Sigmoid colon (tissue), 7 donors: ENCODE results near the gene GPR183. TPM values are rescaled to one million over a fixed set of nuclear protein-coding genes. Genes with fewer than 3 reads are reported as not detected.

Experiments
- DNase-seq: peaks from one replicate; pipeline ENCODE4 v3.0.0-alpha.2; 2019
- H3K27ac ChIP-seq, 4 donors: fragments of 200-600 bp; sonication (generic); one replicate each; pipeline ENCODE4 v1.5.1; 2016 to 2019; ENCODE audit warnings: mild to moderate bottlenecking in 1 of 4
- H3K27me3 ChIP-seq, 3 donors: fragments of 200-600 bp; sonication (generic); one replicate each; pipeline ENCODE4 v1.5.1; 2019; ENCODE audit warnings: mild to moderate bottlenecking in 1 of 3
- H3K36me3 ChIP-seq, 4 donors: fragments of 200-600 bp; sonication (generic); one replicate each; pipeline ENCODE4 v1.5.1; 2016 to 2019
- H3K4me1 ChIP-seq, 4 donors: fragments of 200-600 bp; sonication (generic); one replicate each; pipeline ENCODE4 v1.5.1; 2017 to 2019
- H3K4me3 ChIP-seq, 4 donors: fragments of 200-600 bp; sonication (generic); one replicate each; pipeline ENCODE4 v1.5.1; 2017 to 2019; ENCODE audit warnings: mild to moderate bottlenecking in 2 of 4, moderate library complexity in 1 of 4
- H3K9me3 ChIP-seq, 4 donors: fragments of 200-600 bp in 3 of 4; sonication (generic) in 3 of 4; one replicate each; pipeline versions ENCODE4 v1.5.1 to v1.6.1; 2013 to 2019
- EP300 ChIP-seq, 4 donors: sonication (generic); formaldehyde crosslinking; IDR thresholded peaks; one replicate each; pipeline ENCODE4 v1.6.1; 2017; ENCODE audit warnings: antibody characterized with exemption in 4 of 4
- POLR2A ChIP-seq, 2 donors: fragments of 450-650 bp; IDR thresholded peaks; one replicate each; pipeline ENCODE4 v1.6.1; 2016; ENCODE audit warnings: antibody characterized with exemption in 2 of 2, mild to moderate bottlenecking in 2 of 2, moderate library complexity in 2 of 2
- POLR2AphosphoS5 ChIP-seq, 4 donors: sonication (generic); formaldehyde crosslinking; IDR thresholded peaks; one replicate each; pipeline ENCODE4 v1.6.1; 2017; ENCODE audit warnings: antibody characterized with exemption in 4 of 4
- WGBS, 2 donors: extraction: QIAGEN DNeasy Blood & Tissue Kit; methylation state at CpG; one replicate each; pipeline ENCODE4 v1.1.7; 2013; 5-methylcytosine and 5-hydroxymethylcytosine counted together
- intact Hi-C: fragments of 100-400 bp; cut with DNase I; formaldehyde crosslinking; loops from one replicate; pipeline ENCODE4 v1.15.1; 2023
- polyA plus RNA-seq, 3 donors: library from polyadenylated mRNA; stranded (reverse); fragments of 200-250 nt; gene quantifications; one replicate each; pipeline ENCODE4 v1.2.3, GENCODE V29; 2013
- total RNA-seq, 4 donors: library from RNA; depleted of rRNA; stranded (reverse); fragments of >200 nt; gene quantifications; one replicate each; pipeline ENCODE4 v1.1.0, GENCODE V29; 2016
- TF ChIP-seq, protein P1 (sequence below), 4 experiments: fragments of 450-650 bp in 3 of 4; fragments of 200-600 bp in 1 of 4; IDR thresholded peaks; one replicate each; pipeline ENCODE4 v1.5.1; 2016 to 2019; ENCODE audit warnings: antibody characterized with exemption in 4 of 4, mild to moderate bottlenecking in 3 of 4, moderate library complexity in 2 of 4
- donor health status: healthy with polysubstance abuse.
- donor health status: Bipolar disorder and iron deficiency.
- donor health status: healthy.

GPR183 gene
- total and polyA plus RNA-seq, 7 donors: 4.8 to 36.4 (median 30.9) TPM

DNA sequence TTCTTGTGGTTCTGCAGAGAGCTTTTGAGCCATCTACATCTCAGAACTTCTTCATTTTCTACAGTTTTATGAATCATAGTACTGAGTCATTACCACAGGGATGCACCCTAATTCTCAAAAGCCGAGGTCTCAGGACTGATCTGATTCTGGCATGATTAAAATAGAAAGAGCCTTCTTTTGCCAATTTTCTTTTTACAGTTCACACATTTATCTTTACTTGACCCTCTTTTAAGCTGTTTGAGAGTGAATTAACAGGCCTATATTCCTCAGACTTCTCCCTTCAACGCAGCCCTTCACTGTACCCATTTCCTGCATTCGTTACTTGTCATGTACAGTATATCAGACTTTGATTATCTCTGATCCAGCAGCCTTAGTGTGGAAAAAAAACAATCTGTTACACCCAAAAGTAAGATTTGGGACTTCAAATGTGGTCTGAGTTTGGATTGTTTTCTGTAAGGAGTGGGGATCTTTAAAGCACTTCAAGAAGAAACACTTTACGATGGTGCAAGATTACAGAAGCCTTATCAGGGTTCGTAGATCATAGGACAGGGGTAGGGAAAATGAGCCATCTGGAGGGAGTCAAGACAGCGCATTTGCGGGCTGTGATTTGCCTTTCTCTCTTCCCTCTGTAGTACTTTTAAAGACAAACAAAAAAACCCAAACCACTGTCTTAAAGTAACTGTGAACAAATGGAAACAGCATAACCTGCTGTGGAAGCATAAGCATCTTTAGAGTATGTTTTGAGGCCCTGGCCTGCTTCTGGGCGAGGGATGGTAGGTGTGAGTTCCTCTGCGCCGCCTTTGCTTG lies 15.3 kb upstream of the GPR183 start:
- H3K4me3 ChIP-seq: no peak overlapping the region
- no peaks in the 10 kb centered on the region for H3K27me3 ChIP-seq
- WGBS, 2 donors: 62 to 78% methylated on average over 10 of the region's 10 CpGs
- H3K4me1 ChIP-seq: peaks cover 0 to 32% (median 13%) of the 10 kb centered on the region in 4 donors
- intact Hi-C loops: no loop called here
- peak overlapping the region in 2 of 4 donors; percentile 45 to 57 for H3K27ac ChIP-seq
- no peak for DNase-seq
- no peaks in the 10 kb centered on the region for H3K9me3 ChIP-seq
- H3K36me3 ChIP-seq: peaks cover 0 to 6% (median 0%) of the 10 kb centered on the region in 4 donors
- TF ChIP-seq EP300 (IDR thresholded peaks at IDR 0.05): no peak
- TF ChIP-seq, protein P1, sequence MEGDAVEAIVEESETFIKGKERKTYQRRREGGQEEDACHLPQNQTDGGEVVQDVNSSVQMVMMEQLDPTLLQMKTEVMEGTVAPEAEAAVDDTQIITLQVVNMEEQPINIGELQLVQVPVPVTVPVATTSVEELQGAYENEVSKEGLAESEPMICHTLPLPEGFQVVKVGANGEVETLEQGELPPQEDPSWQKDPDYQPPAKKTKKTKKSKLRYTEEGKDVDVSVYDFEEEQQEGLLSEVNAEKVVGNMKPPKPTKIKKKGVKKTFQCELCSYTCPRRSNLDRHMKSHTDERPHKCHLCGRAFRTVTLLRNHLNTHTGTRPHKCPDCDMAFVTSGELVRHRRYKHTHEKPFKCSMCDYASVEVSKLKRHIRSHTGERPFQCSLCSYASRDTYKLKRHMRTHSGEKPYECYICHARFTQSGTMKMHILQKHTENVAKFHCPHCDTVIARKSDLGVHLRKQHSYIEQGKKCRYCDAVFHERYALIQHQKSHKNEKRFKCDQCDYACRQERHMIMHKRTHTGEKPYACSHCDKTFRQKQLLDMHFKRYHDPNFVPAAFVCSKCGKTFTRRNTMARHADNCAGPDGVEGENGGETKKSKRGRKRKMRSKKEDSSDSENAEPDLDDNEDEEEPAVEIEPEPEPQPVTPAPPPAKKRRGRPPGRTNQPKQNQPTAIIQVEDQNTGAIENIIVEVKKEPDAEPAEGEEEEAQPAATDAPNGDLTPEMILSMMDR (IDR thresholded peaks at IDR 0.05): no peak
- no peak for TF ChIP-seq POLR2A (IDR thresholded peaks at IDR 0.05)
- peak in 1 of 4 donors; percentile 6 for TF ChIP-seq POLR2AphosphoS5 (IDR thresholded peaks at IDR 0.05)

DNA sequence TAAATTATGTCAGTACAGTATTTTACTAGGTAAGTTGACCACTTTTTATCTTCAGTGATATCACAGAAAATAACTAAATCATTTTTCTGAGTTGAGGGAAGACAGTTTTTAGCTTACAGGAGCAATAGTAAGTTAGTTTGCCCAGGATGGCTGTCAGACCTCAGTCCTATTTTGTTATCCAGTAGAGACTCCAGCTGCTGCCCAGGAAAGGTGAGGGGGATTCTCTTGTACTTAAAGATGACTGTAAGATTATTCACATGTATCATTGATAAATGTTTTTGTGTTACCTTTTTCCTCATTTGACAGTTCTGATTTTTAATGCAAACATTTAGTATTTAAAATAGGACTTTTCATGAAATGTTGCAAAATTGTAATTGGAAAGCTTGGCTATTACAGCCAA lies 14.5 kb upstream of the GPR183 start:
- H3K36me3 ChIP-seq: peaks cover 0 to 6% (median 0%) of the 10 kb centered on the region in 4 donors
- H3K9me3 ChIP-seq: no peaks in the 10 kb centered on the region
- no peak for DNase-seq
- H3K4me1 ChIP-seq: peaks cover 0 to 32% (median 13%) of the 10 kb centered on the region in 4 donors
- peak overlapping the region in 2 of 4 donors; percentile 41 to 57 for H3K27ac ChIP-seq
- no peaks in the 10 kb centered on the region for H3K27me3 ChIP-seq
- H3K4me3 ChIP-seq: no peak overlapping the region
- TF ChIP-seq POLR2A (IDR thresholded peaks at IDR 0.05) (no peak), EP300 (IDR thresholded peaks at IDR 0.05) (no peak), POLR2AphosphoS5 (IDR thresholded peaks at IDR 0.05) (no peak)
- TF ChIP-seq, protein P1 (IDR thresholded peaks at IDR 0.05): no peak
- intact Hi-C loops: no loop called here

DNA sequence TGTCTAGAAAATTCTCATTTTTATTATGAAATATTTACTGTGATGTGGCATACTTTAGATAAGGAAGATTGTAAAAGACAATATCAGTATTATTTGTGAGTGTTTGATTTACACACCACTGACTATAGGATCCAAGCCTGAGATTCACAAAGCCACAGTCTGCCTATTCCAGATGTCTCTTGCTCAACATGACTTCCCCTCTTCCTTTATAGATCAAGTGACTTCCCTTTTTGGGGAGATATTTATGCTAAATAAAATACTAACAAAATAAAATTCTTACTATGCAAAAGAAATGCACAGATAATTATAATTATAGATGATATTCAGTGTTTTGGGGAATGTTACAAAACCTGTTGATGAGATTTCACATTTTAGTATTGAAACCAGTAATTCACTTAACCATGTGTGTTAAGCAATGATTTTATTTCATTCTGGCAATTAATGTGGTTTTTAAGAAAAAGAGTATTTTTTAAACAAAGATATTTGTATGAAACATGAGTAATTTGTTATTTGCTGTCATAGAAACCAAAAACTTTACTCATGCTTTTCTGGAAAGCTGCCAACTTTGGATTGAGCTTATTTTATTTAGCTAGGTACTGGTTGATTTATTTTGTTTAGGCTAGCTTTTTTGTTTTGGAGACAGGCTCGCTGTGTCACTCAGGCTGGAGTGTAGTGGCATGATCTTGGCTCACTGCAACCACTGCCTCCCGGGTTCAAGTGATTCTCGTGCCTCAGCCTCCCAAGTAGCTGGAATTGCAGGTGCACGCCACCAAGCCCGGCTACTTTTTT lies 13.7 kb upstream of the GPR183 start:
- Histone ChIP-seq H3K27me3 (no peaks in the 10 kb centered on the region), H3K4me1 (peaks cover 0 to 32% (median 13%) of the 10 kb centered on the region in 4 donors), H3K9me3 (no peaks in the 10 kb centered on the region), H3K36me3 (peaks cover 0 to 6% (median 0%) of the 10 kb centered on the region in 4 donors), H3K27ac (peak overlapping the region in 3 of 4 donors; percentile 21 to 57 (median 41)), H3K4me3 (no peak overlapping the region)
- TF ChIP-seq, protein P1 (IDR thresholded peaks at IDR 0.05): no peak
- peak in 1 of 4 donors; percentile 14 for TF ChIP-seq POLR2AphosphoS5 (IDR thresholded peaks at IDR 0.05)
- WGBS, 2 donors: 68 to 77% methylated on average over 5 of the region's 5 CpGs
- no peak for DNase-seq
- intact Hi-C loops: no loop called here

DNA sequence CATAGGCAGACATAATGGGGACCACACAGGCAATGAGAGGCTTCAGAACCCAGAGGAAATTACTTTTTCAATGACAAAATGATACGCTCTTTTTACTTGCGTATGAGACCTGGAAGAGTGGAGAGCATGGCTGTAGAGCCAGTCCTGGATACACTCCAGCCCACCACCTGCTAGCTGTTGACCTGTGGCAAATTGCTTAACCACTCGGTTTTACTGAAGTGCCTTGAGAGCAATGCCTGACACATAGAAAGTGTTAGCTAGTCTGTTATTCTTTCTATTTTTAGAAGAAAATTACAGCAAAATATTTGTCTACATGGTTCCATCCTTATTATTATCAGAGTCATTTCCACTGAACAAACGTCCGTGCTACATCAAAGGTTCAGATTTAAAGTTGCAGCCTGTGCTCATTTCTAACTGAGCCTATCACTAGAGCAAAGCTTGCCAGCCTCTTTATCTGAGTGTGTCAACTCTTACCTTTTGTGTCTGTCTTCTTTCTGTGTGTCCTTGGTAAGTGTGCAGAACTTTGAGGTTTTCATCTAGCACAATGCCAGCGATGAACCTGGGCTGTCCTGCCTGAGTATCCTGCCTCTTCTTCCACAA lies 9.6 kb upstream of the GPR183 start:
- Histone ChIP-seq H3K36me3 (peaks cover 0 to 6% (median 0%) of the 10 kb centered on the region in 4 donors), H3K4me1 (peaks cover 0 to 31% (median 11%) of the 10 kb centered on the region in 4 donors), H3K9me3 (no peaks in the 10 kb centered on the region), H3K4me3 (no peak overlapping the region), H3K27me3 (no peaks in the 10 kb centered on the region), H3K27ac (no peak overlapping the region)
- TF ChIP-seq, protein P1 (IDR thresholded peaks at IDR 0.05): no peak
- TF ChIP-seq EP300 (IDR thresholded peaks at IDR 0.05) (no peak), POLR2A (IDR thresholded peaks at IDR 0.05) (no peak), POLR2AphosphoS5 (IDR thresholded peaks at IDR 0.05) (no peak)
- intact Hi-C loops: no loop called here
- DNase-seq: no peak
- WGBS, 2 donors: 85 to 87% methylated on average over 6 of the region's 6 CpGs
